ENCODE results near the gene ACOXL.

ACOXL gene

DNA sequence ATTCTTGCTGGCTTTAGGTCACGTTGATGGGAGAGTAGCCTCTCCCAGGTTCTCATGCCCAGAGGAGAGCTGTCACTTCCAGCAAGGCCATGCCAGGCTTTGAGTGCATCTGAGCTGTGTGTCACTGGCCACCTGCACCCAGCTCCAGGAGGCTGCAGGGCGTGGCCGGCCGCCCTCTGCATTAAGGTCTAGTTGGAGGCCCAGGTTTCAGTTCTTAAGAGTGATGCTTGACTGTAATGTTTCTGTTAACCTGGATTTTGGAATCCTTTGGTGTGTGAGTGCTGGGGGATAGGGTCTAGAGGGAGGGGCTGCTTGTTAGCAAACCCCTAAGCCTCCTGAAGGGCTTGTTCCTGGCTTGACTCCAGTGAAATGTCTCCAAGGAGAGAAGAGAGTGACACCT, 140.1 kb downstream of the ACOXL start:
- DNase-seq (ENCODE audit: extremely low read depth in 1 of 2, low read depth in 1 of 2): no peak

DNA sequence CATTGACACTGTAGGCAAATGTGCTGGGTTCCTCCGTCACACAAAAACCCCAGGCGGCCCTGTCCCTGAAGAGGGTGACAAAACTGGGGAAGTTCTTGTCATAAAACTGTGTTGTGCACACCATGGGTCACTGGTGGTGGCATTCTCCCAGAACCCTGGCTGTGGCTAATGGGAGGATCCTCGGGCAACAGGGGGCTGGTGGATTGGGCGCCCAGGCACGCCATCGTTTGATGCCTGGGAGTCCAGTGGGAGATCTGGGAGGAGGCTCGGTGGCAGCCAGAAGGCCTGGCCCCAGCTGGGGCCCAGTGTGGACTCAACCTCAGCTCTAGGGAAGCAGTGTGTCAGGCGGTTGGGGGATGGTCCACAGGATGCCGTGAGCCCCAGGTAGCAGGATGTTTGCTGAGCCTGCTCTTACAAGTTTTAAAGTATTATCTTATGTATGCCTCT, 140.7 kb downstream of the ACOXL start:
- DNase-seq (ENCODE audit: extremely low read depth in 1 of 2, low read depth in 1 of 2): no peak

DNA sequence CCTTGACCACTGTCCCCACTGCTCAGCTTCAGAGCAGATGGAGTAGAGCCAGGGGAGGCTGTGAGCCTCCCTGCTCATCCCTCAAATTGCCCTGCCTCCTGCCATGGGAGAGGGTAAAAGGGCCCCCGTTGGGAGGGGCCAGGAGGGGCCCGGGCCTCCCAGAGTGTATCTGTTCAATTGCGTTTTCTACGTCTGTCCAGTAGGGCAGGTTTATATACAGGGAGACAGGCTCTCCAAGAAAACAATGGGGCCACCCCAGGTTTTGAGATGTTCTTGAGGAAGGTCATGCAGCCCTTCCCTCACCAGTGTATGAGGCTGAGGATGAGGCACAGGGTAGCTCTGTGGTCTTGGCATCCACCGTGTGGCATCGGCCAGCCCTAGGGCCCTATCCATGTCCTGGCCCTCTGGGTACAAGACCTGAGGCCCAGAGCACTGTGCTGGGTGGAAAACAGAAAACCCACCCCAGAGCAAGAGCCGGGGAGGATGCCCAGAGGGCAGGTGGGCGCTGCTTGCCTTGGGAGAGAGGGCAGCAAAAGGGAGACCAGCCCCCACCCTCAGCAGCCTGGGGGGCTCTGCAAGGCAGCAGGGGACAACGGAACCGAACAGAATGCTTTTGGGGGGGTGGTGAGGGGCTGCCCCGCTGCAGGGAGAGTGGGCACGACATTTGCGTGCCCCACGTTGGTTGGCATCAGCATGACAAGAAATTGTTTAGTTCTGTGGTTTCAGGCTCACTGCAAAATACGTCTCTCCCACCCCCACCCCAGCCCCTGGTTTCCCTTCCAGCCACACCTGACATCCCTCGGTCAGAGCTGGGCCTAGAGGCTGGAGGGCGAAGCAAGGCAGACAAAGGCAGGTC, 141.5 kb downstream of the ACOXL start:
- DNase-seq (ENCODE audit: extremely low read depth in 1 of 2, low read depth in 1 of 2): no peak

DNA sequence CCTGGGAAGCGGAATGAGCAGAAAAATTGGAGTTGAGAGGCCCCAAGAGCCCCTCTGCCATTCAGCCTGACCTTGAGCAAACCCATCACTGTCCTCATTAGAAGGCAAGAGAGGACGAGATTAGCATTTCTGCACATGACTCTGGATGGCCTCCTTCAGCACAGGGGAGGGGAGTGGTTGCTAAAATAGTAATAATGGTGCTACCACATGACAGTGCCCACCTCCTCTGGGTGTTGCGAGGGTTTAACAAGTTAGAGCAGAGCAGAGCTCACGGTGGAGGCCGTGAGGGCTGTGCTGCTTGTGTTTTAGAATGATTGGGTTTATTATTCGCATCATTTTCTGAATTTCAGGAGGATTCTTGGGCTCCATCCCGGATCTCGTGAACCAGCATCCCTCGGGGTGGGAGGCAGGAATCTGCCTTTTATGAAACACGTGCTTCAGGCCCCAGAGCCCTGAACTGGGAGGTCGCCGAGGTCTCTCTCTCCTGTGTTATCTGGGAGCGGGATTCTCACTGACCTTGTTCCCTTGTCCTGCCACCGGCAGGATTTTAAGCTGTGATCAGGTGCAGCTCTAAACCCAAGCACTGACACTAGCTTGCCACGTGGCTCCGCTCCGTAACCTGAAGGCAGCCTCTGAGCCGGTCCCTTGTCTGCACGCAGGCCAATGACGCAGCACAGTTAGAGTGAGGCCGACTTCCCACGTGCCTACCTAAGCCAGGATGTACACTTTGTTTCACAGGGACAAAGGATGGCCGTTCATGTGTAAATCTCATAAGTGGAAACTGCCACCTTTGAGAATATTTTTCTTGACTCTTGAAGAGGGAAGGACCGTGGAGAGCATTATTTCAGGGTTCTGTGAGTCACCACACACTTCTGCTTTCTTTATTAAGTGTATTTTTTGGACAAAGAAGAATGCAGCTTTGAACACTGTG, 142.3 kb downstream of the ACOXL start:
- DNase-seq (ENCODE audit: extremely low read depth in 1 of 2, low read depth in 1 of 2): no peak

DNA sequence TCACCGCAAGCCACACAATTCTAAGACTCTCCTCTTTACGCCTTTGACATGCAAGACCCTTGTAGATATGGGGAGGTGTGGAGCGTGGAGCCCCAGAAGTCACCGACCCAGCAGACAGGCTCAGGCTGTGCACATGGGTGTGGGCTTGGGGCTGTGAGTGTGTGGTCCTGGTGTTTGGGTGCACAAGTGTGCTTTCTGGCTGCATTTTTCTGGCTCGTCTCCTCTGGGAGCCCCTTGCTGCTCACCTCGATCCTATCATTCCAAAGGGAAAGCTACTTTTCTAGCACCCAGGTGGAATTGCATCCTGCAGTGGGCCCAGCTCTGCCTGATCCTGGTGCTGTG, 143.0 kb downstream of the ACOXL start:
- no peak for DNase-seq (ENCODE audit: extremely low read depth in 1 of 2, low read depth in 1 of 2)

DNA sequence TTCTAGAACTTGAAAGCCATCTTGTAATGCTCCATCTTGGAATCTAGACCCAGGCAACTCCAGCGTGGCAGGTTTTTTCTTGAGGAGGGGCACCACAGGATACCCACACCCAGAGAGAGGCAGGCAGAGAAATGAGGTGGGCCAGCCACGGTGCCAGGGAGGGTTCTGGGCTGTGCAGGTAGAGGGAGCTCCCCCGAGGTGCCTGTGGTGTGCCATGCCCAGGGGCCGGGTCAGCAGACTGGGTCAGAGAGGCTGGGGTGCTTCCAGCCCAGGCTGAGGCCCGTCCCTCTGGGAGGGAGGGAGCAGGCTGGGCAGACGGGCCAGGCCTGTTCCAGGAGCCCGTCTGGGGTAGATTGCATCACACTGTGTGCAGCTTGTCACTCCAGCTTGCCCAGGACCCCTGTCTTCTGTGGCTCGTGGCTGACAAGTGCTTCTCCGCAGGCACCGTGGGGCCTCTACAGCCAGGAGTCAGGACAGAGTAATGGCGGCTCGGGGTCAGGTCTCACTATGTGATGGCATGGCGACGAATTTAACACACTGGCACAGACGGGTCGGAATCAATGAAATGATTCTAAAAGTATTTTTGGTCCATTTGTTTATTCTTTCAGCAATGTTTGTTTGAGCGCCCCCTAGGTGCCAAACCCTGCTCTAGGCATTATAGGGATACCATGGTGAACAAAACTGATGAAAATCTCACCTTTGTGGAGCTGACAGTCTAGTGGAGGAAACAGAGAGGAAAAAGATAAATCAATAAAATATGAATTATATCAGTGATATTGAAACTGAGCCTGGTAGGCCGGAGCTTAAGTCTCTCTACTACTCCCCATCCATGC, 144.0 kb downstream of the ACOXL start:
- no peak for DNase-seq (ENCODE audit: extremely low read depth in 1 of 2, low read depth in 1 of 2)

DNA sequence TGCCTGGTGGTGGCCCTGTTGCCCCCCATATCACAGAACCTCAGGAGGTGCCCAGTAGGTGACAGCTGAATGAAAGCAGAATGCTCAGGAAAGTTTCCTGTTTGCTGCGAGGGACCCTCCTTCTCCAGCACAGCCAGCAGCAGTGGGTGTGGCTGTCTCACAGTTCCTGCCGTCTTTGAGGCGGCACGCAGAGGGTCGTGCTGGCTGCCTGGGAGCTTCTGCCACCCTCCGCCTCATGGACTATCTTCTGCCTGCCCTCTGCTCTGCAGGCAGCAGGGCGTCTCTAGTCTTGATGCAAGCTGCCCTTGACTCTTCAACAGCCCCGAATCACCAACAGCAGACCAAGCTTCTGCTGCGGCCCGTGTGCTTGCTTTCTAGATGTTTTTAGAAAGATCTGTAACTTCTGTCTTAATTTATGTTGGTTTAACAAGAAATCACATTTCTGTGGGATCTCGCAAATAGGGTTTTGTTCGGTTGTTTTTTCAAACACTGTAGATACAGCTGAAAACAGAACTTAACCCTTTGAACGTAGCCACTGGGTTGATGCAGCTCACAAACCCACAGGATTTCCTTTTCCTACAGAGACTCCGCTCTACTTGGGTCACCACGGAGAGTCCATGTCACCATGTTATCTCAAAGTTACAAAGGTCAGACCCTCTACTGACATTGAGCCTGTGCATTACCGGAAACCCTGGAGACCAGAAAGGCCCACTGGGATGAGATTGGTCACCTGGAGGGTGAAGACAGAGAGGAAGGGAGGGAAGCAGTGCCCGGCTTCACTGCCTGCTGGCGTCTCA, 144.9 kb downstream of the ACOXL start:
- DNase-seq (ENCODE audit: extremely low read depth in 1 of 2, low read depth in 1 of 2): no peak

DNA sequence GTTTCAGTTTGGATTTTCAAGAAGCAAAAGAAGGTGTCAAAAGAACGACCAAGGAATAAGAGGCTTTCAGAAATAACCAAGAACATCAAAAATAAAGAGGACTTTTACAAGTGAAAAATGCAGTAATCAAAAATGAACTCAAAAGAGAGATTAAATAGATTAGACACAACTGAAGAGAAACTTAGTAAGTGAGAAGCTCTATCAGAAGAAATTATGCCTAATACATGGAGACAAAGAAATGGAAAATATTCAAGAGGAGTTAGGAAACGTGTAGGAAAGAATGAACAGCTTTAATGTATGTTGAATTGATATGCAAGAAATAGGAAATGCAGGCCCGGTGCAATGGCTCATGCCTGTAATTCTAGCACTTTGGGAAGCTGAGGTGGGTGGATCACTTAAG, 145.8 kb downstream of the ACOXL start:
- DNase-seq (ENCODE audit: extremely low read depth in 1 of 2, low read depth in 1 of 2): no peak

DNA sequence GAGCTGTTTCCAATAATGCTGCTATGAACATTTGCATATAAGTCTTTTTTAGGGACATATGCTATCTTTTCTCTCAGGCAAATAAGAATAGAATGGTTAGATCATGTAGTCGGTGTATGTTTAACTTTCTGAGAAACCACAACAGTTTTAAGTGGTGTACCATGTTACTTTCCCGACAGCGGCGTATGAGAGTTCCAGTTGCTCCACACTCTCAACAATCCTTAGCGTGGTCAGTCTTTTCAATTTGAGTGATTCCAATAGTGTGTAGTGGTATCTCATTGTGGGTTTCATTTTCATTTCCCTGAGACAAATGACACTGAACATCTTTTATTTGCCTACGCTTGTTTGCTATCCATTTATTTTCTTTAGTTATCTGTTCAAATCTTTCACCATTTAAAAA, 149.5 kb downstream of the ACOXL start:
- DNase-seq (ENCODE audit: extremely low read depth in 1 of 2, low read depth in 1 of 2): no peak

DNA sequence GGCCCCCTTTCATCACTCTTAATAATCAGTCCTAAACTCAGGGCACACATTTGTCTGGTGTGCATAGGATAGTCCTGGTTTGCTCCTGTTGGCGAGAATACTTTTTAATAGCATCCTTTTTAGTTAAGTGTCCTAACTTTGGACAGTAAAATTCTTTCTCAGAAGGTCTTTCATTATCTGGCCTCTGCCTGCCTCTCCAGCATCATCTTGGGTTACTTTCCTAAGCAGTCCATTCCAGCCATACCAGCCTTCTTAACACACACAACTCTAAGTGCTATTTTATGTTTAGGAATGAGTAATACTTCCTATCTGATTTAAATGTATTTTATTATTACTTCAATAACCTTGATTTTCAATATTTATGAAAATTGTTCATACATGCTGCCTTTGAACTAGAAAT, 151.0 kb downstream of the ACOXL start:
- no peak for DNase-seq (ENCODE audit: extremely low read depth in 1 of 2, low read depth in 1 of 2)

DNA sequence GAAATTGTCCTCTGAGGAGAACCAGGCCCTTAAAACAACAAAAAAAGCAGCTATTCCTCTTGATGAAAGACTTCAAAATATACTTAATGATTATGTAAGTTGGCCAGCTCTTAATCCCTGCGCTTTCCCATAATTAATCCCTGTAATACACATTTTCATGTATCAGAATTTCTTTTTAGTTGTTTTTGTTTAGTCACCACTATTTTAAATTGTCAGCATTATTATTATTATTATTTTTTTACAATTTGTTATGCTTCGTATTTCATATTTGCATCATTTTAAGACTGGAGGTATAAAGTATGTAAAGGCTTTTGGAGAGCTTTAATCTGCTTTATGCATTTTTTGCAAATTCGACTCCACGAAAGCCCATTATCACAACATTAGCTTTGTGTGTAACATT, 152.9 kb downstream of the ACOXL start:
- no peak for DNase-seq (ENCODE audit: extremely low read depth in 1 of 2, low read depth in 1 of 2)

DNA sequence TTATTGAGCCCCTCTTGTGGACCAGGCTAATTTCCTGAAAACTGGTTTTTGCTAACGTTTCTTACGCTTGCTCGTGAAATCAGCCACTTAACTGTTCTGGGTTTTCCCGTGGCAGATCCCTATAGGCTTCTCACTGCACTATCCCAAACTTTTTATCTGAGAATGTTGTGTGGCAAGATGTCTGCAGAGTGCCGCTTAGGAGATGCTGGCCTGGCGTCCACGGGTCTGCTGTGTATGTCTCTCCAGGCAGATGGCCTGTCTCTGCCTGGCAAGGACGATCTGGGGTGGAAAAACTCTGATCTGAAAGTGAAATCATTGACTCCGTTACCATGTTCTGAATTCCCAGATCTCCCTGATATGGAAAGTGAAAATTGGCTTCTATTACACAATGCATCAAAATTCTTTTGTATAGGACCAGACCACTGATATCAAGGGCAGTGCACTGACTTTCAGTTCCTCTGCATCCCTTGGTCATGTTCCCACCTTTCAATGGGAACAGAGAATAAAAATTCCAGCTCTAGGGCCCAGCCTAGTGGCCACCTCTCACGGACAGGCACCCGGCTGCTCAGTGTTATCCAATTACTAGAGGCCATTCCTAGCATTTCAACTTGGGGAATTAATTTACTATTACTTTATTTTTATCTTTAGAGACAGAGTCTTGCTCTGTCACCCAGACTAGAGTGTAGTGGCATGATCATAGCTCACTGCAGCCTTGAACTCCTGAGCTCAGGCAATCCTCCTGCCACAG, 154.6 kb downstream of the ACOXL start:
- no peak for DNase-seq (ENCODE audit: extremely low read depth in 1 of 2, low read depth in 1 of 2)

DNA sequence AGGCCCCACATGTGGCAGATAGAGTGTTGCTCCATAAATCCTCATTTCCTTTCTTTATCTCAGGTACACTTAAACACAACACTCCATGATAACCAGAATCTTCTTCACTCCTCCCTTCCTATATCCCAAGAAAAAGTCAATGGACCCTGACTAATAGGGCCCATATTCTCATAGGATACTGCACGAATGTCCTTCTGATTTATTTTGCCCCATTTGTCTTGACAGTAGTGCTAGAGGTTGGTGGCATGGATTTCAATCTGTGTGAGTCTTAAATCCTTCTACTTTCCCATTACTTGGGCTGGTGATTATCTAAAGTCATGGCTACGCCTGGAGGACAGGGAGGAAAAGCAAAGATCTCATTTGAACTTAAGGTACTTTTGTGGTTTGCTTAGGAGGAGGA, 156.0 kb downstream of the ACOXL start:
- no peak for DNase-seq (ENCODE audit: extremely low read depth in 1 of 2, low read depth in 1 of 2)

DNA sequence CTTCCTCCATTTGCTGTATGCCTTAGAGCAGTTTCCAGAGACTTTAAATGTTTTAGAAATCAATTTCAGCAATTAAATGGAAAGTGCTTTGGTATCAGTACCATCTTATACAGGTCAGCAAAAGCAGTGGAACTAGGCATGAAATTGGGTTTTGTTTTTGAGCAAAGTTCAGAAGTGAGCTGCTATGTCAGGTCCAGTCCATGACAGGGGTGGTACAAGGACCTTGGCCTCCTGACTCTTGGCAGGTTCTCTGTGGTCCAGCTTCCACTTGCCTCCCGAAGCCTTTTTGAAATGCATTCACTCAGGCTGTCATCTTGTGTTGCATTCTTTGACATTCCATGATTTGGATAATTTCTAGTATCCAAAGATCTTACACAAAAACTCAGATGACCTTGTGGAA, 159.3 kb downstream of the ACOXL start:
- no peak for DNase-seq (ENCODE audit: extremely low read depth in 1 of 2, low read depth in 1 of 2)

DNA sequence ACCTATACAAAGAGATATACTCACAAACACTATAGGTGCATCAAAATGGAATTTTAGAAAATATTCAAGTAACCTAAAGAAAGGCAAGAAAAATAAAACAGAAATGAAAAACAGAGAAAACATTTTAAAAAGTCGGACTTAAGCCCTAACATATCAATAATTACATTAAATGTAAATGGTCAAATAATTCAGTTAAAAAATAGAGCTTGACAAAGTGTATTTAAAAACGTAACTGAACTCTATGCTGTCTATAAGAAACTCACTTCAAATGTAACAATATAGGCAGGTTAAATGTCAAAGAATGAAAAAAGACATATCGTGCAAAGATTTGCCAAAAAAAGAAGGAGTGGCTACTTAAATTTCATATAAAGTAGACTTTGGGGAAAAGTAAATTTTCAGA, 163.9 kb downstream of the ACOXL start:
- no peak for DNase-seq (ENCODE audit: extremely low read depth in 1 of 2, low read depth in 1 of 2)

DNA sequence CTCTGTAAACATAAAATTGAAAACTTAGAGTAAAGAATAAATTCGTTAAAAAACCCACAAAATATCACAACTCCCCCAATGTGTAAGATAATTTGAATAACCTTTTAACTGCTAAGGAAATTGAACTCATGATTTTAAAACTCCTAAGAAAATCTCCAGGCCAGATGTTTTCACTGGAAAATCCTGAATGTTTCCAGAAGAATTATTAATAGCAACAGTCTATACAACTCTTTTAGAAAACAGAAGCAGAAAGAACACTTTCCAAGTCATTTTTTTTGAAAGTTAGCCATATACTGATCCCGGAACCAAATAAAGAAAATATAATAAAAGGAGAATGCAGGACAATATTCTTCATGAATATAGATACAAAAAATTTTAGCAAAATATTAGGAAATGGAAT, 165.6 kb downstream of the ACOXL start:
- DNase-seq (ENCODE audit: extremely low read depth in 1 of 2, low read depth in 1 of 2): no peak

DNA sequence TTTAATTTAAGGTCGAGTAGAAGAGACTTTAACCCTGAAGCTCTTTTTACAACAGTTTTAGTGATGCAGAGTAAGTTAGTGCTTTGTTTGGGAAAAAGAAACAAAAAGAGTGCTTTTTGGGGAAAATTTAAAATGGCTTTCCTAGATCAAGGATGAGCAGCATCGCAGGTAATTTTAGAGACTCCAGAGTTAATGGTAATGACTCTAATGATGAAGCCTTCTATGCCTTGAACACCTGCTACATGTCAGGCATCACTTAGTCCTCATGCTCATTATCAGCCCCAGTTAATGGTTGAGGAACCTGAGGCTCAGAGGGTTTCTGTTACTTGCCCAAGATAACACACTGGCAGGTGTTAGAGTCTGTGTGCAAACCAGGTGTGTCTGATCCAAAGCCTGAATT, 167.8 kb downstream of the ACOXL start:
- no peak for DNase-seq (ENCODE audit: extremely low read depth in 1 of 2, low read depth in 1 of 2)

DNA sequence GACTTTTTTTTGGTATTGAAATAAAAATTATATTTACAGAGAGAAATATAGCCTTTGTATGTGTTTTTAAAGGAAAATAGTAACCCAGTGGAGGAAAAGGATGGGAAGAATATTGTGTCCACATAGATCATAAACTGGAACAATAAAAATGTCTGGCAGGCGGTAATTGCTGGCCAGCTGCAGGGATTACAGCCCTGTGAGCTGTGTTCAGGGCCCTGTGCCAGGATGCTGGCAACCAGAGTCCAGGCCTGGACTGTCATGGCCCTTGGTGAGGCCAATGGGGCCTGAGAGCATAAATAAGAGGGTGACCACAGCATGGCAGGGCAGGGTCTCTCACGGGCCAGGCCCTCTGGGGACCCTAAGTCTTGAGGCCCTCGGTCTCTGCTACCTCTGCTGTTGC, 171.2 kb downstream of the ACOXL start:
- DNase-seq (ENCODE audit: extremely low read depth in 1 of 2, low read depth in 1 of 2): no peak

DNA sequence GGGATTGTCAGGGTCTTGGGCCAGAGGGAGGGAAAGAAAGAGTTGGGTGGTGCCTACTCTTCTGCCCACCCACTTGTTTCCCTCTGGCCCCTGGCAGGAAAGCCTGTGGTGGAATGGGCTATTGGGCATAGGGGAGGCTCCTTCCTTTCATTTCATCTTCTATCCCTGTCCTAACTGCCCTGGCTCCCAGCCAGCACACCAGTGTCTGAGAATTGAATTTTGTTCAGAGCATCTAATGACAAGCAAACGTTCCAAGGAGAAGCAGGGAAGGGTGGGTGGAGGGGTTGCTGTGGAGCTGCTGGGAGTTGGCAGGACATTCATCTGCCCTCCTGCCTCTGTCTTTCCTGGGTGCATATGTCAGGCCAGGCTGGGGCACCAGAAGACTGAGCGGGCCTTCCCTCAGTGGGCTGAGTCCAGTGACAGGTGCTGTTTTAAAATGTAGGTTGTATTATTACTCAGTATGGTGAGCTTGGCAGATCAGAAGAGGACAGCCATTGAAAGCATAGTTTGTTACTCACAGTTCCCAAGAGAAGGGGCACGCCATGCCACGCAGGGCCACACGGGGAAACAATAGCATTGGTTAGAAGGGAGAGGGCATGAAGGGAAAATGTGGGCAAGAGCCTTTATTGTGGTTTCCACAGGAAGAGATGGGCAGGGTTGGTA, 171.9 kb downstream of the ACOXL start:
- no peak for DNase-seq (ENCODE audit: extremely low read depth in 1 of 2, low read depth in 1 of 2)
